SK-N-SH (cell line): ENCODE results near the gene RASGRF2. TPM values are rescaled to one million over a fixed set of nuclear protein-coding genes. Genes with fewer than 3 reads are reported as not detected.

ENCODE experiments used
- CTCF ChIA-PET: fragments of 300-600, 350-600 bp; formaldehyde crosslinking; extraction: SDS; loops from one replicate; lab custom pipeline; 2021; lab: Yijun Ruan, JAX
- POLR2A ChIA-PET: fragments of 350-600 bp; sonication (Branson Sonifier 250); formaldehyde crosslinking; extraction: SDS; loops from one replicate; lab custom pipeline; 2020; ENCODE audit warnings: antibody characterized with exemption, inconsistent platforms; lab: Yijun Ruan, JAX
- DNase-seq: peaks from one replicate; pipeline ENCODE4 v3.0.0; 2012
- H2AFZ ChIP-seq: fragments of 200-600 bp; sonication (generic); 2 replicates; pipeline ENCODE4 v1.8.1; 2016; ENCODE audit warnings: antibody characterized with exemption, mild to moderate bottlenecking, low read depth
- H3F3A ChIP-seq: fragments of 200-600 bp; sonication (generic); replicated peaks from 2 replicates; pipeline ENCODE3; 2016; ENCODE audit warnings: antibody characterized with exemption, mild to moderate bottlenecking; ENCODE audit not compliant: insufficient read depth
- H3K27ac ChIP-seq, 2 experiments: fragments of 200-500 bp in 1 of 2; fragments of 200-600 bp in 1 of 2; sonication (Bioruptor generic) in 1 of 2; sonication (generic), shearing (Covaris generic) in 1 of 2; 2 replicates each; pipeline versions ENCODE4 v1.5.1 to v1.6.1; 2014 to 2016; ENCODE audit warnings: low read depth in 2 of 2, inconsistent platforms in 1 of 2, low read length in 1 of 2, mild to moderate bottlenecking in 1 of 2, mixed read lengths in 1 of 2
- H3K27me3 ChIP-seq: fragments of 200-600 bp; sonication (generic), shearing (Covaris generic); 2 replicates; pipeline ENCODE4 v1.6.1; 2016; ENCODE audit warnings: mixed run types; ENCODE audit not compliant: insufficient read depth
- H3K36me3 ChIP-seq, 2 experiments: fragments of 200-500 bp in 1 of 2; fragments of 200-600 bp in 1 of 2; sonication (Bioruptor generic) in 1 of 2; sonication (generic) in 1 of 2; replicated peaks in 1 of 2; 2 replicates each; pipeline versions ENCODE3 to v1.5.1; 2014 to 2016; ENCODE audit warnings: low read length in 1 of 2, mild to moderate bottlenecking in 1 of 2; ENCODE audit not compliant: insufficient read depth in 2 of 2, control insufficient read depth in 1 of 2
- H3K4me1 ChIP-seq, 2 experiments: fragments of 200-500 bp in 1 of 2; fragments of 200-600 bp in 1 of 2; sonication (Bioruptor generic) in 1 of 2; sonication (generic), shearing (Covaris generic) in 1 of 2; 2 replicates each; pipeline versions ENCODE4 v1.5.1 to v1.6.1; 2014 to 2016; ENCODE audit warnings: low read depth in 1 of 2, low read length in 1 of 2, mixed run types in 1 of 2; ENCODE audit not compliant: insufficient read depth in 2 of 2, control insufficient read depth in 1 of 2
- H3K4me2 ChIP-seq: fragments of 200-600 bp; sonication (generic), shearing (Covaris generic); 2 replicates; pipeline ENCODE4 v1.6.1; 2017; ENCODE audit warnings: mixed run types
- H3K4me3 ChIP-seq, 2 experiments: fragments of 200-500 bp in 1 of 2; fragments of 200-600 bp in 1 of 2; sonication (Bioruptor generic) in 1 of 2; sonication (generic), shearing (Covaris generic) in 1 of 2; 2 replicates each; pipeline versions ENCODE4 v1.5.1 to v1.8.1; 2014 to 2016; ENCODE audit warnings: low read depth in 2 of 2, inconsistent platforms in 1 of 2, low read length in 1 of 2, mild to moderate bottlenecking in 1 of 2, mixed read lengths in 1 of 2, moderate library complexity in 1 of 2
- H3K79me2 ChIP-seq: fragments of 200-600 bp; sonication (generic); 2 replicates; pipeline ENCODE4 v1.8.1; 2017; ENCODE audit warnings: mild to moderate bottlenecking; ENCODE audit not compliant: insufficient read depth
- H3K9ac ChIP-seq: fragments of 200-600 bp; sonication (generic); 2 replicates; pipeline ENCODE4 v1.6.1; 2017; ENCODE audit warnings: mixed run types
- H3K9me2 ChIP-seq: fragments of 200-600 bp; sonication (generic); 2 replicates; pipeline ENCODE4 v1.6.1; 2017; ENCODE audit warnings: mixed run types
- H3K9me3 ChIP-seq: fragments of 200-600 bp; sonication (generic); 2 replicates; pipeline ENCODE4 v1.6.1; 2017; ENCODE audit warnings: mixed run types, mild to moderate bottlenecking, moderate library complexity
- H4K20me1 ChIP-seq: fragments of 200-600 bp; sonication (generic); 2 replicates; pipeline ENCODE4 v1.6.1; 2017; ENCODE audit warnings: mild to moderate bottlenecking, mixed run types; ENCODE audit not compliant: insufficient read depth
- CHD2 ChIP-seq: fragments of 150-350 bp; IDR thresholded peaks from 2 replicates; pipeline ENCODE4 v1.6.1; 2018; ENCODE audit warnings: low read length; ENCODE audit not compliant: partially characterized antibody
- CTCF ChIP-seq: fragments of 200-600 bp; sonication (generic); IDR thresholded peaks from 2 replicates; pipeline ENCODE4 v1.6.1; 2017; ENCODE audit warnings: antibody characterized with exemption, mild to moderate bottlenecking, moderate library complexity
- GABPA ChIP-seq: IDR thresholded peaks from 2 replicates; pipeline ENCODE4 v1.4.0; 2012; ENCODE audit warnings: low read depth, mild to moderate bottlenecking
- GATA2 ChIP-seq: sonication (generic); formaldehyde crosslinking; IDR thresholded peaks from 2 replicates; pipeline ENCODE4 v1.5.0; 2020; ENCODE audit warnings: mild to moderate bottlenecking, missing genetic modification reagents
- IRF3 ChIP-seq: fragments of 150-350 bp; IDR thresholded peaks from 2 replicates; pipeline ENCODE4 v1.6.1; 2016; ENCODE audit warnings: mild to moderate bottlenecking, low read depth, low read length
- JUND ChIP-seq: IDR thresholded peaks from 2 replicates; pipeline ENCODE4 v1.4.0; 2012
- RAD21 ChIP-seq: IDR thresholded peaks from 2 replicates; pipeline ENCODE4 v1.6.1; 2012; ENCODE audit warnings: mild to moderate bottlenecking, low read length
- REST ChIP-seq: IDR thresholded peaks from 2 replicates; pipeline ENCODE4 v1.6.1; 2012; ENCODE audit warnings: mild to moderate bottlenecking, low read depth, low read length, moderate library complexity
- RFX5 ChIP-seq: IDR thresholded peaks from 2 replicates; pipeline ENCODE4 v1.6.1; 2012; ENCODE audit warnings: mild to moderate bottlenecking, improper control_type of control experiment, low read length
- USF1 ChIP-seq: IDR thresholded peaks from 2 replicates; pipeline ENCODE4 v1.4.0; 2012; ENCODE audit warnings: low read depth, borderline replicate concordance
- USF2 ChIP-seq: fragments of 150-350 bp; IDR thresholded peaks from 2 replicates; pipeline ENCODE4 v1.6.1; 2017; ENCODE audit warnings: antibody characterized with exemption, low read length, low read depth, borderline replicate concordance
- WGBS: methylation state at CpG from one replicate; pipeline ENCODE4 v1.1.6; 2017; ENCODE audit warnings: low lambda C conversion rate; 5-methylcytosine and 5-hydroxymethylcytosine counted together
- polyA plus RNA-seq, 3 experiments: library from polyadenylated mRNA; depleted of rRNA; stranded (reverse); fragments of >200 nt; gene quantifications; 2 replicates each; pipeline ENCODE4 v1.2.3, GENCODE V29; 2012

RASGRF2 gene
- polyA plus RNA-seq, 1 of the 3 experiments (the other 2 are of a cell fraction), result under 0.01 TPM

GRCh38 chr5:81219389-81219788 is 259.2 kb downstream of the RASGRF2 start:
- Histone ChIP-seq H3K9me3 (no peaks in the 10 kb centered on the region), H3K79me2 (no peaks in the 10 kb centered on the region), H3K9ac (no peak overlapping the region), H3K4me2 (no peak overlapping the region), H3K36me3 (no peaks in the 10 kb centered on the region), H3K4me3 (no peak overlapping the region), H3K27ac (no peak overlapping the region), H3F3A (no peaks in the 10 kb centered on the region), H4K20me1 (no peaks in the 10 kb centered on the region), H3K4me1 (no peaks in the 10 kb centered on the region), H3K27me3 (no peaks in the 10 kb centered on the region), H2AFZ (no peak overlapping the region), H3K9me2 (no peaks in the 10 kb centered on the region; the same call in 1 of the 2 replicates)
- CTCF ChIA-PET, result no interaction called here
- POLR2A ChIA-PET, result no interaction called here
- WGBS, result 81% methylated on average over 2 of the region's 3 CpGs
- DNase-seq, result no peak
- no peak for TF ChIP-seq USF2
- TF ChIP-seq RAD21, result no peak
- TF ChIP-seq JUND, result no peak
- no peak for TF ChIP-seq GATA2 (CRISPR knock-in tag)
- no peak for TF ChIP-seq RFX5
- TF ChIP-seq CHD2, result no peak
- TF ChIP-seq REST, result no peak
- no peak for TF ChIP-seq USF1
- TF ChIP-seq IRF3, result no peak
- TF ChIP-seq CTCF, result no peak
- TF ChIP-seq GABPA, result no peak
